H1 (cell line): Measurements from ENCODE around the gene PIK3R5. TPM values are rescaled to one million over a fixed set of nuclear protein-coding genes. Genes with fewer than 3 reads are reported as not detected.

Experiments
- CTCF ChIA-PET: fragments of 300-600 bp; sonication (Branson Sonifier 250); formaldehyde crosslinking; loops from one replicate; lab custom pipeline; 2021; ENCODE audit not compliant: partially characterized antibody; lab: Charles Lee
- POLR2A ChIA-PET: fragments of 300-600 bp; sonication (Branson Sonifier 250); formaldehyde crosslinking; loops from one replicate; lab custom pipeline; 2021; ENCODE audit warnings: inconsistent platforms; ENCODE audit not compliant: partially characterized antibody; lab: Charles Lee
- DNase-seq, 2 experiments: peaks; one replicate each; pipeline versions ENCODE4 v3.0.0 to v3.0.0-alpha.2; 2010 to 2022; ENCODE audit warnings: low spot score in 2 of 2, low read depth in 1 of 2, mixed read lengths in 1 of 2
- FAIRE-seq: peaks from 2 replicates; lab custom pipeline; 2011; peaks lifted over from hg19 to GRCh38; lab: Jason Lieb, UNC
- H2AFZ ChIP-seq: 2 replicates; pipeline ENCODE4 v1.8.1; 2012; ENCODE audit warnings: low read length, inconsistent platforms
- H2AK5ac ChIP-seq: 2 replicates; pipeline ENCODE4 v1.6.1; 2013; ENCODE audit warnings: low read depth, low read length
- H2BK120ac ChIP-seq: replicated peaks from 2 replicates; pipeline ENCODE3; 2013; ENCODE audit warnings: low read depth, low read length, inconsistent platforms
- H2BK12ac ChIP-seq: 2 replicates; pipeline ENCODE4 v1.6.1; 2013; ENCODE audit warnings: low read depth, low read length
- H2BK15ac ChIP-seq: 2 replicates; pipeline ENCODE4 v1.6.1; 2013; ENCODE audit warnings: low read length
- H2BK20ac ChIP-seq: 2 replicates; pipeline ENCODE4 v1.6.1; 2013; ENCODE audit warnings: low read length
- H2BK5ac ChIP-seq: 2 replicates; pipeline ENCODE4 v1.6.1; 2013; ENCODE audit warnings: low read depth, low read length
- H3K14ac ChIP-seq: 2 replicates; pipeline ENCODE4 v1.6.1; 2013; ENCODE audit warnings: inconsistent platforms; ENCODE audit not compliant: insufficient read length
- H3K18ac ChIP-seq: 2 replicates; pipeline ENCODE4 v1.6.1; 2013; ENCODE audit warnings: low read length; ENCODE audit errors: extremely low read depth
- H3K23ac ChIP-seq: 2 replicates; pipeline ENCODE4 v1.6.1; 2013; ENCODE audit warnings: inconsistent platforms; ENCODE audit not compliant: insufficient read length
- H3K23me2 ChIP-seq: 2 replicates; pipeline ENCODE4 v1.6.1; 2013; ENCODE audit warnings: low read depth, low read length
- H3K27ac ChIP-seq: 2 replicates; pipeline ENCODE4 v1.6.1; 2011; ENCODE audit warnings: low read depth, low read length, inconsistent platforms
- H3K27me3 ChIP-seq, 4 experiments: replicated peaks in 1 of 4; 1 replicate in 1 of 4; 2 replicates in 3 of 4; pipeline versions ENCODE4 v1.6.1 to v1.8.1; 2011 to 2013; ENCODE audit warnings: low read length in 3 of 4, mild to moderate bottlenecking in 3 of 4, inconsistent platforms in 2 of 4, mixed read lengths in 2 of 4, moderate library complexity in 1 of 4; ENCODE audit not compliant: control insufficient read depth in 3 of 4, insufficient read depth in 3 of 4; ENCODE audit errors: extremely low read depth in 1 of 4
- H3K36me3 ChIP-seq, 4 experiments: 2 replicates each; pipeline versions ENCODE4 v1.6.1 to v1.8.1; 2011 to 2013; ENCODE audit warnings: mild to moderate bottlenecking in 4 of 4, low read length in 3 of 4, moderate library complexity in 2 of 4, control low read depth in 1 of 4, inconsistent platforms in 1 of 4; ENCODE audit not compliant: insufficient read depth in 4 of 4, control insufficient read depth in 2 of 4
- H3K4ac ChIP-seq: replicated peaks from 2 replicates; pipeline ENCODE3; 2013; ENCODE audit warnings: low read length, low read depth, mixed read lengths, inconsistent platforms; ENCODE audit not compliant: insufficient read length
- H3K4me1 ChIP-seq, 4 experiments: replicated peaks in 1 of 4; 1 replicate in 1 of 4; 2 replicates in 3 of 4; pipeline versions ENCODE4 v1.6.1 to v1.8.1; 2011 to 2013; ENCODE audit warnings: low read length in 3 of 4, inconsistent platforms in 2 of 4, mixed read lengths in 1 of 4; ENCODE audit not compliant: insufficient read depth in 4 of 4, control insufficient read depth in 3 of 4
- H3K4me2 ChIP-seq, 2 experiments: 2 replicates each; pipeline versions ENCODE4 v1.6.1 to v1.8.1; 2011 to 2013; ENCODE audit warnings: low read depth in 2 of 2, low read length in 2 of 2, control low read depth in 1 of 2, inconsistent platforms in 1 of 2, mild to moderate bottlenecking in 1 of 2; ENCODE audit not compliant: insufficient read depth in 1 of 2
- H3K4me3 ChIP-seq, 4 experiments: fragments of 200-600, 300-600 bp in 1 of 4; sonication (generic), shearing (Covaris generic), sonication (Bioruptor Twin) in 1 of 4; 2 replicates each; pipeline versions ENCODE4 v1.5.1 to v1.8.1; 2011 to 2016; ENCODE audit warnings: low read length in 4 of 4, low read depth in 3 of 4, control low read depth in 2 of 4, inconsistent platforms in 2 of 4, mild to moderate bottlenecking in 2 of 4, mixed read lengths in 1 of 4, moderate library complexity in 1 of 4; ENCODE audit not compliant: insufficient read depth in 2 of 4; ENCODE audit errors: extremely low read depth in 1 of 4
- H3K56ac ChIP-seq: replicated peaks from 2 replicates; pipeline ENCODE3; 2013; ENCODE audit warnings: low read depth, mild to moderate bottlenecking, mixed read lengths, low read length, inconsistent platforms; ENCODE audit not compliant: insufficient read length
- H3K79me1 ChIP-seq: 2 replicates; pipeline ENCODE4 v1.6.1; 2013; ENCODE audit warnings: low read depth, low read length, control low read depth
- H3K79me2 ChIP-seq, 2 experiments: 2 replicates each; pipeline versions ENCODE4 v1.6.1 to v1.8.1; 2012 to 2013; ENCODE audit warnings: low read length in 2 of 2, mild to moderate bottlenecking in 2 of 2, inconsistent platforms in 1 of 2; ENCODE audit not compliant: insufficient read depth in 2 of 2, control insufficient read depth in 1 of 2
- H3K9ac ChIP-seq, 4 experiments: replicated peaks in 1 of 4; 1 replicate in 1 of 4; 2 replicates in 3 of 4; pipeline versions ENCODE4 v1.6.1 to v1.8.1; 2011 to 2013; ENCODE audit warnings: low read depth in 3 of 4, low read length in 3 of 4, control low read depth in 2 of 4, mild to moderate bottlenecking in 2 of 4, moderate library complexity in 2 of 4, inconsistent platforms in 1 of 4; ENCODE audit errors: extremely low read depth in 1 of 4
- H3K9me3 ChIP-seq, 2 experiments: 2 replicates each; pipeline versions ENCODE4 v1.6.1 to v1.8.1; 2012 to 2013; ENCODE audit warnings: mild to moderate bottlenecking in 2 of 2, moderate library complexity in 2 of 2, control low read depth in 1 of 2, inconsistent platforms in 1 of 2, low read depth in 1 of 2, low read length in 1 of 2, mixed read lengths in 1 of 2; ENCODE audit not compliant: insufficient read depth in 2 of 2
- H4K20me1 ChIP-seq, 2 experiments: replicated peaks in 1 of 2; 2 replicates each; pipeline versions ENCODE3 to v1.8.1; 2011 to 2013; ENCODE audit warnings: inconsistent platforms in 2 of 2, low read length in 2 of 2, mild to moderate bottlenecking in 1 of 2; ENCODE audit not compliant: insufficient read depth in 2 of 2, control insufficient read depth in 1 of 2
- H4K5ac ChIP-seq: 2 replicates; pipeline ENCODE4 v1.6.1; 2013; ENCODE audit warnings: low read length, low read depth, mixed read lengths, inconsistent platforms; ENCODE audit not compliant: insufficient read length
- H4K8ac ChIP-seq: 2 replicates; pipeline ENCODE4 v1.8.0; 2013; ENCODE audit warnings: mild to moderate bottlenecking, moderate library complexity, low read length, inconsistent platforms; ENCODE audit not compliant: insufficient read depth; ENCODE audit errors: extremely low read depth
- H4K91ac ChIP-seq: replicated peaks from 2 replicates; pipeline ENCODE3; 2013; ENCODE audit warnings: low read length, mixed read lengths, inconsistent platforms; ENCODE audit not compliant: insufficient read length
- CREB1 ChIP-seq: IDR thresholded peaks from 2 replicates; pipeline ENCODE4 v1.6.1; 2012; ENCODE audit warnings: inconsistent platforms
- RFX5 ChIP-seq: IDR thresholded peaks from 2 replicates; pipeline ENCODE4 v1.6.1; 2011; ENCODE audit warnings: low read depth, low read length, improper control_type of control experiment, borderline replicate concordance
- RXRA ChIP-seq: IDR thresholded peaks from 2 replicates; pipeline ENCODE4 v1.6.1; 2011; ENCODE audit warnings: low read depth, mild to moderate bottlenecking, low read length, moderate library complexity; ENCODE audit not compliant: insufficient read depth
- SUZ12 ChIP-seq: fragments of 200-600 bp; sonication (generic); IDR thresholded peaks from 2 replicates; pipeline ENCODE4 v1.6.1; 2012; ENCODE audit warnings: mild to moderate bottlenecking, inconsistent platforms, low read length, moderate library complexity, mixed read lengths
- TCF12 ChIP-seq: IDR thresholded peaks from 2 replicates; pipeline ENCODE4 v1.6.1; 2011; ENCODE audit warnings: low read depth, mild to moderate bottlenecking, low read length
- WGBS, 2 experiments: shearing (Covaris generic) in 1 of 2; methylation state at CpG; one replicate each; pipeline versions ENCODE4 v1.1.6 to v1.1.7; 2013 to 2015; ENCODE audit warnings: low lambda C conversion rate in 2 of 2, mixed read lengths in 2 of 2, inconsistent platforms in 1 of 2, low coverage in 1 of 2, missing lambda C conversion rate in 1 of 2; ENCODE audit not compliant: insufficient replicate concordance in 2 of 2, insufficient coverage in 1 of 2, insufficient read length in 1 of 2; ENCODE audit errors: extremely low coverage in 1 of 2, missing lambda C conversion rate in 1 of 2; 5-methylcytosine and 5-hydroxymethylcytosine counted together
- polyA plus RNA-seq, 7 experiments: library from polyadenylated mRNA; depleted of rRNA in 3 of 7; stranded (reverse) in 5 of 7; unstranded in 2 of 7; fragments of >200 nt in 5 of 7; fragments of 200-250 nt in 2 of 7; gene quantifications; 1 replicate in 5 of 7; 2 replicates in 1 of 7; 4 replicates in 1 of 7; pipeline versions ENCODE4 v1.2.1 to v1.2.3, GENCODE V29; 2011 to 2013; ENCODE audit warnings: missing spikeins in 2 of 7, mixed read lengths in 2 of 7
- total RNA-seq: library from RNA; stranded (reverse); fragmentation: NEBNext Ultra II Directional; extraction: Animal tissue kit (Norgen Biotek cat#: 25700); gene quantifications from 2 replicates; pipeline ENCODE4 v1.2.1, GENCODE V29; 2021

PIK3R5 gene
- total and polyA plus RNA-seq, 2 of the 8 experiments (the other 6 are each of a cell fraction or from before 2014, with no cell fraction given) = 2.7 to 4.3 TPM

DNA sequence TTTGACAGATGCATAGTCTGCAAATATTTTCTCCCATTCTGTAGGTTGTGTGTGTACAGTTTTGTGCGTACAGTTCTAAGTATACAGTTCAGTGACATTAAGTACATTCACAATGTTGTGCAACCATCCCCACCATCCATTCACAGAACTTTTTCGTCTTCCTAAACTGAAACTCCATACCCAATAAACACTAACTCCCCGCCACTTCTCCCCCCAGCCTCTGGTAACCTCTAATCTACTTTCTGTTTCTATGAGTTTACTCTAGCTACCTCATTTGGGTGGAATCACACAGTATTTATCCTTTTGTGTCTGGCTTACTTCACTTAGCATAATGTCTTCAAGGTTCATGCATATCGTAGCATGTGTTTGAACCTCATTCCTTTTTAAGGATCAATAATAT is 14.3 kb downstream of the PIK3R5 start:
- no peaks in the 10 kb centered on the region; a peak in 2 of 7 replicates for H3K4me1 ChIP-seq
- H3K14ac ChIP-seq = no peak overlapping the region
- no peak overlapping the region for H2BK120ac ChIP-seq
- H3K4me3 ChIP-seq = no peak overlapping the region
- H3K56ac ChIP-seq = no peak overlapping the region
- TF ChIP-seq SUZ12 (no peak), RFX5 (no peak), TCF12 (no peak), CREB1 (no peak), RXRA (no peak)
- TF ChIP-seq, all 59 proteins: peak for 0
- H3K4me2 ChIP-seq = no peak overlapping the region
- H4K8ac ChIP-seq = no peak overlapping the region
- no peak for DNase-seq
- no peak overlapping the region for H2BK15ac ChIP-seq
- no peaks in the 10 kb centered on the region for H3K27me3 ChIP-seq
- no peak overlapping the region for H3K23ac ChIP-seq
- no peak overlapping the region for H2AK5ac ChIP-seq
- H4K20me1 ChIP-seq = no peaks in the 10 kb centered on the region
- FAIRE-seq = no peak
- POLR2A ChIA-PET = interaction anchor here (1.2 kb wide), 1 partner anchor 10 kb away, joined by 3 read pairs; no protein-coding TSS in a partner anchor
- no peak overlapping the region for H2BK20ac ChIP-seq
- no peak overlapping the region for H3K4ac ChIP-seq
- no peak overlapping the region for H2AFZ ChIP-seq
- no peak overlapping the region for H3K9ac ChIP-seq
- H3K36me3 ChIP-seq = no peaks in the 10 kb centered on the region
- no peak overlapping the region for H4K5ac ChIP-seq
- no peaks in the 10 kb centered on the region for H3K79me2 ChIP-seq
- no peaks in the 10 kb centered on the region for H3K23me2 ChIP-seq
- no peaks in the 10 kb centered on the region for H3K79me1 ChIP-seq
- no peak overlapping the region for H2BK5ac ChIP-seq
- H3K18ac ChIP-seq = no peak overlapping the region
- no peaks in the 10 kb centered on the region for H3K9me3 ChIP-seq
- H2BK12ac ChIP-seq = no peak overlapping the region
- no peak overlapping the region for H3K27ac ChIP-seq
- CTCF ChIA-PET = interaction anchor here (0.6 kb wide), 1 partner anchor 50 kb away, joined by 3 read pairs; no protein-coding TSS in a partner anchor
- WGBS, 2 experiments = 84% methylated on average over 4 of the region's 4 CpGs; no CpG with 5 or more reads in 1 of the 2 experiments
- H4K91ac ChIP-seq = no peak overlapping the region
